ENCODE data around the gene SLFN11.
A peak's percentile ranks its signal among the peaks of the same experiment; 100 is the strongest.
"Not testable (repeated sequence)": the region's sequence is repeated elsewhere in the genome, so short reads cannot be mapped to it uniquely, and the experiment has no call there.

The SLFN11 gene

GRCh38 chr17:35373534-35373983, at the start of gene SLFN11:
TSS of gene SLFN11 (minus strand) at chr17:35373621. CDS start at chr17:35363807, 9,814 bp downstream.
- Histone ChIP-seq H3K36me3 (ENCODE audit: control insufficient read depth, insufficient read depth, low read length) (no peaks in the 10 kb centered on the region), H3K4me3 (ENCODE audit: low read depth, low read length) (peak within 1 kb of the TSS; percentile 66), H2AFZ (peak within 1 kb of the TSS; percentile 55), H3K9me3 (ENCODE audit: control insufficient read depth, low read length) (no peaks in the 10 kb centered on the region), H3K27me3 (ENCODE audit: control insufficient read depth, insufficient read depth, low read length) (no peaks in the 10 kb centered on the region), H3K9ac (no peak within 1 kb of the TSS), H3K4me2 (ENCODE audit: low read length) (peak within 1 kb of the TSS; percentile 97), H3K79me2 (no peaks in the 10 kb centered on the region), H3K4me1 (no peaks in the 10 kb centered on the region), H3K27ac (peak within 1 kb of the TSS; percentile 84)
- TF ChIP-seq CTCF (IDR thresholded peaks at IDR 0.05): no peak

GRCh38 chr17:35421069-35421468, 47.6 kb upstream of the SLFN11 start:
- not testable (repeated sequence) for H3K9ac ChIP-seq; H3K36me3 ChIP-seq (ENCODE audit: control insufficient read depth, insufficient read depth, low read length); H3K79me2 ChIP-seq; H2AFZ ChIP-seq; H3K27ac ChIP-seq; H3K4me2 ChIP-seq (ENCODE audit: low read length); H3K4me1 ChIP-seq; H3K27me3 ChIP-seq (ENCODE audit: control insufficient read depth, insufficient read depth, low read length); H3K4me3 ChIP-seq (ENCODE audit: low read depth, low read length); H3K9me3 ChIP-seq (ENCODE audit: control insufficient read depth, low read length)

GRCh38 chr17:35416659-35417058, 43.2 kb upstream of the SLFN11 start:
- Histone ChIP-seq H3K27ac (no peak overlapping the region), H3K9ac (no peak overlapping the region), H3K36me3 (ENCODE audit: control insufficient read depth, insufficient read depth, low read length) (no peaks in the 10 kb centered on the region), H3K9me3 (ENCODE audit: control insufficient read depth, low read length) (no peaks in the 10 kb centered on the region), H3K4me2 (ENCODE audit: low read length) (no peak overlapping the region), H3K79me2 (no peaks in the 10 kb centered on the region), H2AFZ (no peak overlapping the region), H3K27me3 (ENCODE audit: control insufficient read depth, insufficient read depth, low read length) (no peaks in the 10 kb centered on the region), H3K4me1 (no peaks in the 10 kb centered on the region), H3K4me3 (ENCODE audit: low read depth, low read length) (no peak overlapping the region)
- no peak for TF ChIP-seq CTCF (IDR thresholded peaks at IDR 0.05)

GRCh38 chr17:35414707-35415106, 41.3 kb upstream of the SLFN11 start:
- not testable (repeated sequence) for H3K79me2 ChIP-seq; H3K27ac ChIP-seq; H3K9ac ChIP-seq; H3K4me3 ChIP-seq (ENCODE audit: low read depth, low read length); H3K36me3 ChIP-seq (ENCODE audit: control insufficient read depth, insufficient read depth, low read length); H3K27me3 ChIP-seq (ENCODE audit: control insufficient read depth, insufficient read depth, low read length); H3K4me2 ChIP-seq (ENCODE audit: low read length); H2AFZ ChIP-seq; H3K9me3 ChIP-seq (ENCODE audit: control insufficient read depth, low read length); H3K4me1 ChIP-seq

GRCh38 chr17:35414247-35414646, 40.8 kb upstream of the SLFN11 start:
- no peak overlapping the region for H3K9ac ChIP-seq
- no peak overlapping the region for H3K4me2 ChIP-seq (ENCODE audit: low read length)
- no peak overlapping the region for H2AFZ ChIP-seq
- no peaks in the 10 kb centered on the region for H3K9me3 ChIP-seq (ENCODE audit: control insufficient read depth, low read length)
- no peak overlapping the region for H3K4me3 ChIP-seq (ENCODE audit: low read depth, low read length)
- H3K27ac ChIP-seq: no peak overlapping the region
- TF ChIP-seq CTCF (IDR thresholded peaks at IDR 0.05): no peak
- no peaks in the 10 kb centered on the region for H3K4me1 ChIP-seq
- H3K27me3 ChIP-seq (ENCODE audit: control insufficient read depth, insufficient read depth, low read length): no peaks in the 10 kb centered on the region
- H3K79me2 ChIP-seq: no peaks in the 10 kb centered on the region
- no peaks in the 10 kb centered on the region for H3K36me3 ChIP-seq (ENCODE audit: control insufficient read depth, insufficient read depth, low read length)

- Histone ChIP-seq H3K9me3 (ENCODE audit: control insufficient read depth, low read length) (no peaks in the 10 kb centered on the region), H3K9ac (no peak overlapping the region), H3K4me1 (no peaks in the 10 kb centered on the region), H3K27ac (no peak overlapping the region), H3K79me2 (no peaks in the 10 kb centered on the region), H3K4me2 (ENCODE audit: low read length) (no peak overlapping the region), H2AFZ (no peak overlapping the region), H3K27me3 (ENCODE audit: control insufficient read depth, insufficient read depth, low read length) (no peaks in the 10 kb centered on the region), H3K36me3 (ENCODE audit: control insufficient read depth, insufficient read depth, low read length) (no peaks in the 10 kb centered on the region), H3K4me3 (ENCODE audit: low read depth, low read length) (no peak overlapping the region)
- no peak for TF ChIP-seq CTCF (IDR thresholded peaks at IDR 0.05)
These were observed 34.1 kb upstream of the SLFN11 start for GRCh38 chr17:35407531-35407930.

Measured in parathyroid adenoma (tissue), 2 donors.